ENCODE data around the gene PRSS22. TPM values are rescaled to one million over a fixed set of nuclear protein-coding genes. Genes with fewer than 3 reads are reported as not detected.

PRSS22 gene
- total and polyA plus RNA-seq, 2 donors from 2014 or later, result 11.0 to 30.8 TPM

DNA sequence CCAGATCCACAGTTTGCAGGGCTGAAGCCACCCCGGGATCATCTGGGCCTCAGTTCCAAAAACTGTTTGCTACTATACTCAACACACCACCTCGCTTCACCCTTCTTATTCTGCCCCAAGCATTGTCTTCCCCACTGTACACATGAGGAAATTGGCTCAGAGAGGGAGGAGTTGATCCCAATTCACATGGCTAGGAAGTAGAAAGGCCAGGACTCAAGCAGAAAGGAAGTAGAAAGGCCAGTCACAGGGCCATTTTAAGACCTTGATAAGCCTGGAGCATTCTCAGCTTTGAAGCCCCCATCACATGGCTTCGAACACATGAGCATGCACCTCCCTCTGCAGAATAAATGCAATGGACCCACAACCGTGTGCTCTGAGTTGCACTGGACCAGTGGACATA, 7.7 kb upstream of the PRSS22 start:
- H3K4me3 ChIP-seq (ENCODE audit: low read length in 3 of 3), result no peak overlapping the region
- H3K9me3 ChIP-seq (ENCODE audit: control insufficient read depth in 2 of 3, insufficient read depth in 1 of 3, low read length in 3 of 3), result peaks cover 0 to 6% (median 0%) of the 10 kb centered on the region in 3 donors
- peaks cover 0 to 3% (median 0%) of the 10 kb centered on the region in 3 donors for H3K4me1 ChIP-seq (ENCODE audit: control insufficient read depth in 2 of 3, insufficient read depth in 2 of 3, low read depth in 1 of 3, low read length in 3 of 3)
- no peaks in the 10 kb centered on the region for H3K27me3 ChIP-seq (ENCODE audit: control insufficient read depth, insufficient read depth, low read length)
- TF ChIP-seq, protein P1, sequence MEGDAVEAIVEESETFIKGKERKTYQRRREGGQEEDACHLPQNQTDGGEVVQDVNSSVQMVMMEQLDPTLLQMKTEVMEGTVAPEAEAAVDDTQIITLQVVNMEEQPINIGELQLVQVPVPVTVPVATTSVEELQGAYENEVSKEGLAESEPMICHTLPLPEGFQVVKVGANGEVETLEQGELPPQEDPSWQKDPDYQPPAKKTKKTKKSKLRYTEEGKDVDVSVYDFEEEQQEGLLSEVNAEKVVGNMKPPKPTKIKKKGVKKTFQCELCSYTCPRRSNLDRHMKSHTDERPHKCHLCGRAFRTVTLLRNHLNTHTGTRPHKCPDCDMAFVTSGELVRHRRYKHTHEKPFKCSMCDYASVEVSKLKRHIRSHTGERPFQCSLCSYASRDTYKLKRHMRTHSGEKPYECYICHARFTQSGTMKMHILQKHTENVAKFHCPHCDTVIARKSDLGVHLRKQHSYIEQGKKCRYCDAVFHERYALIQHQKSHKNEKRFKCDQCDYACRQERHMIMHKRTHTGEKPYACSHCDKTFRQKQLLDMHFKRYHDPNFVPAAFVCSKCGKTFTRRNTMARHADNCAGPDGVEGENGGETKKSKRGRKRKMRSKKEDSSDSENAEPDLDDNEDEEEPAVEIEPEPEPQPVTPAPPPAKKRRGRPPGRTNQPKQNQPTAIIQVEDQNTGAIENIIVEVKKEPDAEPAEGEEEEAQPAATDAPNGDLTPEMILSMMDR (IDR thresholded peaks at IDR 0.05; ENCODE audit: borderline replicate concordance, extremely low read depth, insufficient read depth), result no peak
- no peak overlapping the region for H3K27ac ChIP-seq (ENCODE audit: low read depth in 2 of 2, low read length in 2 of 2)
- no peak for FAIRE-seq
- H3K36me3 ChIP-seq (ENCODE audit: control insufficient read depth in 2 of 3, insufficient read depth in 3 of 3, low read length in 3 of 3), result no peaks in the 10 kb centered on the region
- H3K9ac ChIP-seq (ENCODE audit: low read length in 3 of 3), result no peak overlapping the region
- intact Hi-C loops (cut with DNase I), result no loop called here
- DNase-seq, result no peak

DNA sequence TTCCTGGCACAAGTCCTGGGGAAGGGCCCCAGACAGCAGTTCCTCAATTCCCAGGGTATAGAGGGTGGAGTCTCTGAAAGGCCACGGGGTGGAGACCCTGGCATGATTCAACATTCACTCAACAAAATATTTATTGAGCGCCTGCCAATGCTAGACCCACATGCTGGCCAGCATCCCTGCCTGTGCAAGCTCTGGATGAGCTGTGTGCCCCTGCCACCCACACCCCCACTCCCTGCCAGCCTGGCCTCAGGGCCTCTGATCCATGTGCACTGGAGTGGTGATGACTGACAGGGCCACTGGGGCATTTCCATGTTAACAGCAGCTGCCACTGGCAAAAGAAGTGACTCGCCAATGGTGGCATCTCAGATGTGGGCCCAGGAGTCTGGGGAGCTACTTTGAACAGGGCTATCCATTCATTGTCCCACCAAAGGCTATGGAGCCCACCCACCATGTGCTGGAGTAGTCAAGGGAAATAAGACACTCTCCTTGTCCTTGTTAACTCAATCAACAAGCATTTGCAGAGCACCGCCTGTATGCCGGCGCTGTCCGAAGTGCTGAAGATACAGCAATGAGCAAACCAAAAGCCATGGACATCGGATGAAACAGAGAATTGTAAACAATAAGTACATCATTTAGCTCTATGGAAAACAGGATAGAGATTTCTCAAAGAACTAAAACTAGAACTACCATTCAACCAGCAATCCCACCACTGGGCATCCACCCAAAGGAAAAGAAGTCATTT, 3.0 kb upstream of the PRSS22 start:
- Histone ChIP-seq H3K27ac (ENCODE audit: low read depth in 2 of 2, low read length in 2 of 2) (no peak overlapping the region), H3K4me1 (ENCODE audit: control insufficient read depth in 2 of 3, insufficient read depth in 2 of 3, low read depth in 1 of 3, low read length in 3 of 3) (no peaks in the 10 kb centered on the region), H3K4me3 (ENCODE audit: low read length in 3 of 3) (no peak overlapping the region), H3K36me3 (ENCODE audit: control insufficient read depth in 2 of 3, insufficient read depth in 3 of 3, low read length in 3 of 3) (no peaks in the 10 kb centered on the region), H3K27me3 (ENCODE audit: control insufficient read depth, insufficient read depth, low read length) (no peaks in the 10 kb centered on the region), H3K9me3 (ENCODE audit: control insufficient read depth in 2 of 3, insufficient read depth in 1 of 3, low read length in 3 of 3) (peaks cover 0 to 6% (median 0%) of the 10 kb centered on the region in 3 donors), H3K9ac (ENCODE audit: low read length in 3 of 3) (no peak overlapping the region)
- TF ChIP-seq, protein P1 (IDR thresholded peaks at IDR 0.05; ENCODE audit: borderline replicate concordance, extremely low read depth, insufficient read depth), result no peak
- no peak for FAIRE-seq
- intact Hi-C loops (cut with DNase I), result no loop called here
- no peak for DNase-seq

GRCh38 chr16:2859686-2860265, 1.8 kb upstream of the PRSS22 start:
- DNase-seq (no peak), FAIRE-seq (no peak)
- TF ChIP-seq, protein P1 (IDR thresholded peaks at IDR 0.05; ENCODE audit: borderline replicate concordance, extremely low read depth, insufficient read depth), result no peak
- intact Hi-C loops (cut with DNase I), result no loop called here
- Histone ChIP-seq H3K9ac (ENCODE audit: low read length in 3 of 3) (no peak overlapping the region), H3K4me1 (ENCODE audit: control insufficient read depth in 2 of 3, insufficient read depth in 2 of 3, low read depth in 1 of 3, low read length in 3 of 3) (no peaks in the 10 kb centered on the region), H3K4me3 (ENCODE audit: low read length in 3 of 3) (no peak overlapping the region), H3K36me3 (ENCODE audit: control insufficient read depth in 2 of 3, insufficient read depth in 3 of 3, low read length in 3 of 3) (no peaks in the 10 kb centered on the region), H3K27me3 (ENCODE audit: control insufficient read depth, insufficient read depth, low read length) (no peaks in the 10 kb centered on the region), H3K27ac (ENCODE audit: low read depth in 2 of 2, low read length in 2 of 2) (no peak overlapping the region), H3K9me3 (ENCODE audit: control insufficient read depth in 2 of 3, insufficient read depth in 1 of 3, low read length in 3 of 3) (peaks cover 0 to 7% (median 0%) of the 10 kb centered on the region in 3 donors)

All from kidney (tissue), 14 donors.